Neural cell (in vitro differentiated cells): ENCODE measurements around the gene IL21R. TPM values are rescaled to one million over a fixed set of nuclear protein-coding genes. Genes with fewer than 3 reads are reported as not detected.

Source experiments
- H2AFZ ChIP-seq: fragments of 200-600, 300-800 bp; sonication (generic), shearing (Covaris generic); 2 replicates; pipeline ENCODE4 v1.6.0; 2014; ENCODE audit warnings: low read depth, mild to moderate bottlenecking, antibody characterized with exemption, low read length, moderate library complexity
- H3F3A ChIP-seq: fragments of 200-600 bp; shearing (Covaris generic); 2 replicates; pipeline ENCODE4 v1.6.1; 2016; ENCODE audit warnings: mild to moderate bottlenecking, moderate library complexity, mixed read lengths, antibody characterized with exemption, low read length; ENCODE audit not compliant: insufficient read depth, poor library complexity, severe bottlenecking
- H3K27ac ChIP-seq: fragments of 200-600, 300-800 bp; sonication (generic), shearing (Covaris generic); 2 replicates; pipeline ENCODE4 v1.5.1; 2014; ENCODE audit warnings: mild to moderate bottlenecking, low read length, moderate library complexity
- H3K27me3 ChIP-seq: fragments of 300-800, 200-600 bp; sonication (generic), shearing (Covaris generic); 2 replicates; pipeline ENCODE4 v1.6.0; 2014; ENCODE audit warnings: mild to moderate bottlenecking, low read depth, low read length, moderate library complexity; ENCODE audit not compliant: insufficient read depth
- H3K36me3 ChIP-seq: fragments of 300-800, 200-600 bp; sonication (generic), shearing (Covaris generic); 2 replicates; pipeline ENCODE4 v1.5.1; 2014; ENCODE audit warnings: mild to moderate bottlenecking, antibody characterized with exemption, low read length, moderate library complexity; ENCODE audit not compliant: insufficient read depth
- H3K4me2 ChIP-seq: fragments of 300-800, 200-600 bp; sonication (generic), shearing (Covaris generic); 2 replicates; pipeline ENCODE4 v1.6.0; 2014; ENCODE audit warnings: mild to moderate bottlenecking, low read length
- H3K4me3 ChIP-seq: fragments of 300-800, 200-600 bp; sonication (generic), shearing (Covaris generic); 2 replicates; pipeline ENCODE4 v1.5.1; 2014; ENCODE audit warnings: mild to moderate bottlenecking, low read length, moderate library complexity
- H3K79me2 ChIP-seq: fragments of 200-600 bp; shearing (Covaris generic); replicated peaks from 2 replicates; pipeline ENCODE4 v1.6.0; 2014; ENCODE audit warnings: mild to moderate bottlenecking, low read length, moderate library complexity; ENCODE audit not compliant: insufficient read depth
- H3K9ac ChIP-seq: fragments of 300-800, 200-600 bp; sonication (generic), shearing (Covaris generic); 2 replicates; pipeline ENCODE4 v1.6.1; 2016; ENCODE audit warnings: mild to moderate bottlenecking, low read length, mixed read lengths
- H3K9me2 ChIP-seq: fragments of 200-600 bp; shearing (Covaris generic); 2 replicates; pipeline ENCODE4 v1.6.1; 2016; ENCODE audit warnings: mild to moderate bottlenecking, low read length, mixed read lengths; ENCODE audit not compliant: insufficient read depth
- H3K9me3 ChIP-seq: fragments of 200-600, 300-800 bp; sonication (generic), shearing (Covaris generic); 2 replicates; pipeline ENCODE4 v1.6.1; 2016; ENCODE audit warnings: mild to moderate bottlenecking, mixed run types, low read length, moderate library complexity, mixed read lengths
- H4K20me1 ChIP-seq: fragments of 200-600 bp; shearing (Covaris generic); 2 replicates; pipeline ENCODE4 v1.6.1; 2016; ENCODE audit warnings: mild to moderate bottlenecking, mixed run types; ENCODE audit not compliant: insufficient read depth
- CTCF ChIP-seq: fragments of 450-650 bp; IDR thresholded peaks from 2 replicates; pipeline ENCODE4 v1.5.1; 2014; ENCODE audit warnings: antibody characterized with exemption, mild to moderate bottlenecking, moderate library complexity; ENCODE audit not compliant: poor library complexity, severe bottlenecking
- EP300 ChIP-seq: fragments of 450-650 bp; conservative IDR thresholded peaks from 2 replicates; pipeline ENCODE4 v1.6.1; 2014; ENCODE audit warnings: antibody characterized with exemption, mild to moderate bottlenecking, moderate library complexity; ENCODE audit not compliant: poor library complexity, severe bottlenecking
- EZH2 ChIP-seq: fragments of 200-600, 300-800 bp; shearing (Covaris generic), sonication (generic); IDR thresholded peaks from 2 replicates; pipeline ENCODE4 v1.6.1; 2014; ENCODE audit warnings: antibody characterized with exemption, low read length, borderline replicate concordance, mild to moderate bottlenecking; ENCODE audit not compliant: insufficient read depth, poor library complexity, severe bottlenecking
- MXI1 ChIP-seq: fragments of 450-650 bp; conservative IDR thresholded peaks from 2 replicates; pipeline ENCODE4 v1.6.1; 2014; ENCODE audit warnings: antibody characterized with exemption, mild to moderate bottlenecking; ENCODE audit not compliant: poor library complexity, severe bottlenecking
- POLR2AphosphoS5 ChIP-seq: IDR thresholded peaks from 2 replicates; pipeline ENCODE4 v1.6.1; 2012
- RAD21 ChIP-seq: fragments of 450-650 bp; conservative IDR thresholded peaks from 2 replicates; pipeline ENCODE4 v1.6.1; 2014; ENCODE audit warnings: antibody characterized with exemption, mild to moderate bottlenecking, moderate library complexity
- REST ChIP-seq: IDR thresholded peaks from 2 replicates; pipeline ENCODE4 v1.6.1; 2012; ENCODE audit warnings: borderline replicate concordance
- SMC3 ChIP-seq: fragments of 450-650 bp; conservative IDR thresholded peaks from 2 replicates; pipeline ENCODE4 v1.6.1; 2014; ENCODE audit warnings: antibody characterized with exemption, mild to moderate bottlenecking, moderate library complexity; ENCODE audit not compliant: poor library complexity
- TAF1 ChIP-seq: IDR thresholded peaks from 2 replicates; pipeline ENCODE4 v1.6.1; 2012; ENCODE audit warnings: low read depth
- polyA plus RNA-seq: library from polyadenylated mRNA; depleted of rRNA; stranded (reverse); fragments of >200 nt; gene quantifications from 2 replicates; pipeline ENCODE4 v1.2.3, GENCODE V29; 2014

The IL21R gene
- polyA plus RNA-seq, 1 donor from 2014 or later, result not detected

GRCh38 chr16:27399969-27400368 is 2.0 kb upstream of the IL21R start:
- no peaks in the 10 kb centered on the region for H3K9me2 ChIP-seq
- no peak overlapping the region for H3K4me2 ChIP-seq
- H3K36me3 ChIP-seq, result no peaks in the 10 kb centered on the region
- no peaks in the 10 kb centered on the region for H3K27me3 ChIP-seq
- H2AFZ ChIP-seq, result no peak overlapping the region
- no peak overlapping the region for H3K4me3 ChIP-seq
- H3K79me2 ChIP-seq, result no peaks in the 10 kb centered on the region
- no peak overlapping the region for H3K9ac ChIP-seq
- no peak overlapping the region for H3K27ac ChIP-seq
- H3F3A ChIP-seq, result no peaks in the 10 kb centered on the region
- H4K20me1 ChIP-seq, result no peaks in the 10 kb centered on the region
- no peaks in the 10 kb centered on the region for H3K9me3 ChIP-seq
- TF ChIP-seq MXI1, result no peak
- TF ChIP-seq EP300, result no peak
- no peak for TF ChIP-seq EZH2
- TF ChIP-seq POLR2AphosphoS5, result no peak
- no peak for TF ChIP-seq TAF1
- no peak for TF ChIP-seq REST
- TF ChIP-seq RAD21, result no peak
- TF ChIP-seq CTCF, result no peak
- no peak for TF ChIP-seq SMC3

GRCh38 chr16:27400751-27401620 is 988 bp upstream of the IL21R start:
- Histone ChIP-seq H3K9me2 (no peaks in the 10 kb centered on the region), H3K27ac (no peak overlapping the region), H3K79me2 (no peaks in the 10 kb centered on the region), H3K9me3 (no peaks in the 10 kb centered on the region), H2AFZ (no peak overlapping the region), H3K4me3 (no peak overlapping the region), H3K27me3 (no peaks in the 10 kb centered on the region), H3K4me2 (no peak overlapping the region), H3F3A (no peaks in the 10 kb centered on the region), H4K20me1 (no peaks in the 10 kb centered on the region), H3K9ac (no peak overlapping the region), H3K36me3 (no peaks in the 10 kb centered on the region)
- no peak for TF ChIP-seq SMC3
- TF ChIP-seq CTCF, result no peak
- no peak for TF ChIP-seq EZH2
- TF ChIP-seq MXI1, result no peak
- no peak for TF ChIP-seq REST
- TF ChIP-seq POLR2AphosphoS5, result no peak
- TF ChIP-seq TAF1, result no peak
- TF ChIP-seq RAD21, result no peak
- no peak for TF ChIP-seq EP300
